NCI-H187 (cell line): ENCODE results near the gene KRT9.
"Not testable (repeated sequence)": the region's sequence is repeated elsewhere in the genome, so short reads cannot be mapped to it uniquely, and the experiment has no call there.

ENCODE experiments used
- DNase-seq, 2 experiments: peaks; one replicate each; lab custom pipeline; 2025; lab: John Stamatoyannopoulos, UW

The KRT9 gene

GRCh38 chr17:41571561-41572434 lies at the start of gene KRT9:
Gene KRT9, minus strand, starts transcription at chr17:41572059. Its CDS starts 67 bp downstream, at chr17:41571992.
- DNase-seq = no peak

GRCh38 chr17:41621435-41621817 lies 49.6 kb upstream of the KRT9 start:
- not testable (repeated sequence) for DNase-seq

DNA sequence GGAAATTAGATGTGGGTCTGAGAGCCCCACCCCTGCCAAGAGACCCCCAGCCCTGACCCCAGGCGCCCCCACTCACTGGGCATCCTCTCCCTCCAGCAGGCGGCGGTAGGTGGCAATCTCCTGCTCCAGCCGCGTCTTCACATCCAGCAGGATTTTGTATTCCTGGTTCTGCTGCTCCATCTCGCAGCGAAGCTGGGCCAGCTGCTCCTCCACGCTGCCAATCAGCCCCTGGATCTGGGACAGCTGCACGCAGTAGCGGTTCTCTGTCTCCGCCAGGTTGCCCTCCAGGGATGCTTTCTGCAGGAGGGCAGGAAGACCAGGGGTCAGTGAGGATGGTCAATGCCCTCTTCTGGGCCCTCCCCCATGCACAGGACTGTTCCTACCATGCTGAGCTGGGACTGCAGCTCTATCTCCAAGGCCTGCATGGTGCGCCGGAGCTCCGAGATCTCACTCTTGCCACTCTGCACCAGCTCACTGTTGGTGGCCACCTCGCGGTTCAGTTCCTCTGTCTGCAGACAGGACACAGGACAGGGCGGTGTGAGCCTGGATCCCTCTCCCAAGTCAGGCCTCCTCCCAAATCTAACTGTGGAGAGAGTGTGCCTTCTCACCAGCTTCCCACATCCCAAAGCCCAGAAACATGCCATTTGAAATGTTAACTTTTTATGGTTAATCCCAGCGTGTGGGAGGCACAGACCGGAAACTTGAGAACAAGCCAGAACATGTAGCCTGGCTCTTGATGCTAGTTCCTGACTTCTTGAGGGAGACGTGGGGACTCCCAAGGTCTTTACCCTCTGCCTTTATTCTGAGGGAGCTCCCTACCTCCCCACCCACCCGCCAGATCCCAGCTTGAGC lies 49.0 kb upstream of the KRT9 start:
- no peak for DNase-seq

- not testable (repeated sequence) for DNase-seq
Measured at GRCh38 chr17:41619927-41620582, 48.2 kb upstream of the KRT9 start.

DNA sequence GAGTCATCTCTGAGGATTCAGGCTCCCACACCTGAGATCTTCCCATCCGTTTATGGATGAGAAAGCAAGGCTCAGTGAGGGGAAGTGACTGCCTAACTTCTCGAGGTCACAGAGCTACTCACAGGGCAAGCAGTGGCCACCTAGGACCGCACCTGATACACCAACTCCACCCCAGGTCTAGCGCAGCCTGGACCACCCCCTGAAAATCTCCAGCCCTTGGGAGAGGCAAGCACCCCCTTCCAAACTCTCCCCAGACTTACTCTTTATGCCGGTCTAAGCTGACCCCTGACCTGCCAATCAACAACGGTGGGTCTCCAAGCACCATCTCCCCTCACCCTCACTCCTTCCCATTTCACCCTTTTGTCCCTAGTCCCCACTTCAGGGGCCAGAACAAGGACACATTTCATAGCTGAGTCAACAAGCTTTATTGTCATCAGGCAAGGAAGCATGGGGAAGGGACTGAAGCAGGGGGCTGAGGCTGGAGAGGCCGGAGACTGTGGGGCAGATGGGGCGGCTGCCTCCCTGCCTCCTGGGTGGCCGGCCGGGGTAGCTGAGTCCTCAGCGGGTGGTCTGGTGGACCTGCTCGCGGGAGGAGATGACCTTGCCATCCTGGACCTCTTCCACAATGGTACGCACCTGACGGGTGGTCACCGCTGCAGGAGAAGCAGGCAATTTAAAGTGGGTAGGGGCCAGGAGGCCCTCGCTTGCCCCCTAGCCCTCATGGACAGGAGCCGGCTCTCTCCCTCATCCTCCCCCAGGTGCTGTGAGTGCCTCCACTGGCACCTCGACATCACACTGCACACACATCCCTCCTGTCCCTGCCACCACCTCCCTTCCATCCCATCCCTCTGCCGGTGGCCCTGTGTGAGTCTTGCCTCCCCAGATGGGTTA lies 47.4 kb upstream of the KRT9 start:
- no peak for DNase-seq

DNA sequence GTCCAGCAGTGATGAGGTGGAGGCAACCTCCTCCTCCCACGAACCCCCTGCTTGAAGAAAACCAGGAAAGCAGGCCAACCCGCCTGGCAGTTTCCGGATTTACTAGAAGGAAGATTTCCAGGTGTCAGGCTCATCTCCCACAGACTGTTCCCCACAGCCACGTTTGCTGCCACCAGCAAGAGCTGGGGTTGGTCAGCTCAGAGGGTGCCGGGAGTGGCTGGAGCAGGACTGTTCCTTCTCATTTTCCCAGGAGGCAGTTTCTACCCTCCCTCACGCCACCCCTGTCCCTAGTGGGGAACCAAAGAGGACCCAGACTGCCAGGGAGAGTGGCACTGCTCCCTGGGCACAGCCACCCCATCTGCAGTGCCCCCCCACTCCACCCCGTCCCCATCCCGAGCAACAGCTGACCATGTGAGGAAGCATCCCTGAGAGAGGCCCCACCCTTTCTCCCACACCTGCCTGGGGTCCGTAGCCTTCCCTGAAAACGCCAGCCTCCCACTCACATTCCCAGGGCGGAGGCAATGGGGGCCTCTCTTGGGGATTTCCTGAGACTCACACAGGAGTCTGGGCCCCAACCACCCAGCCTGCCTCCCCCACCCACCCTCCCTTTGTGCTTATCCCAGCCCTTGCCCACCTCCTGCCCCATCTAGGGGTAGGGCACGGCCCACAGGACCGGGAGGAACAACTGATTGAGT lies 46.6 kb upstream of the KRT9 start:
- DNase-seq = no peak

GRCh38 chr17:41617698-41618097 lies 45.8 kb upstream of the KRT9 start:
- no peak for DNase-seq

DNA sequence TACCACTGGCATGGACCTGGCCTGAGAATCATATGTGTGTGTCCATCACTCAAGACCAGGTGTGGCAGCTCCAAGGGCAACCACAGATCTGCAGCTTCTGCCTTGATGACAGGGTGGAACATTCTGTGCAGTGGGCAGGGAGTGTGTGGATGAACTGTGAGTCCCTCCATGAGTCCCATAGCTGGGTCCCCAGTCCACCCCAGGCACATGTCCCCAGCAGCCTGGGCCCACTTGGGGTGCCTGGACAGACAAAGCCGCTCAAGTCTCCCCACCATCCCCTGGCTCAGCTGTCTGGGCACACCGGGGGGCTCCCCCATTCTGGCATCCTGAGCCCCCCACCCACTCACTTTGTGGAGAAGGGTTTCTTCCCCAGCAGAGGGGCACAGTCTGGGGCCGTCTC lies 45.3 kb upstream of the KRT9 start:
- DNase-seq = no peak

DNA sequence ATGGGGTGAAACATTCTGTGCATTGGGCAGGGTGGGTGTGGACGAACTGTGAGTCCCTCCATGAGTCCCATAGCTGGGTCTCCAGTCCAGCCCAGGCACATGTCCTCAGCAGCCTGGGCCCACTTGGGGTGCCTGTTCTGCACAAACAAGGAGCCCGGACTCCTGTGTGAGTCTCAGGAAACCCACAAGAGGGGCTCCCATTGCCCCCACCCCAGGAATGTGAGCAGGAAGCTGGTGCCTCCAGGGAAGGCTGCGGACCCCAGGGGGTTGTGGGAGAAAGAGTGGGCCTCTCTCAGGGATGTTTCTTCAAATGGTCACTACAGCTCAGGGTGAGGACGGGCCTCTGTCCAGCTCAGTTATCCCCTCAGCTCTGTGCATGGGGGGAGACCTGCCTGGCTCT lies 44.6 kb upstream of the KRT9 start:
- not testable (repeated sequence) for DNase-seq

DNA sequence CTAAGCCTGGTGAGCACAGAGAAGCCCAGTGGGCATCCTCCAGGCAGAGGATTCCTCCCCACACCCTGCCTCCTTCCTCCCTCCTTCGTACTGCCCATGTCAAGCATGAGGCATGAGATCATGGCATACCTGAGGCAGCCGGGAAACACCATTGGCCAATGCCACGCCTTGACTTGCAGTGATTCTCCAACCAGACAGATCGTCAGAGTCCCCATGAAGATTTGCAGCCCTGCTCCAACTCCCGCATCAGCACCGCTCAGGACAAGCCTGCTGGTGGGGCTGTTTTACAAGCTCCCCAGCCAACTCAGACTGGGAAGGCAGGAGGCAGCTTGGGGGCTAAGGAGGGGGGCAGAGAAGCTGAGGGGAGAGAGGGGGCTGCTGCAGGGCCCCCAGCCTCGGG lies 43.6 kb upstream of the KRT9 start:
- DNase-seq = no peak

GRCh38 chr17:41614767-41615166 lies 42.9 kb upstream of the KRT9 start:
- not testable (repeated sequence) for DNase-seq

- no peak for DNase-seq
Measured at GRCh38 chr17:41614098-41614497, 42.2 kb upstream of the KRT9 start.

GRCh38 chr17:41613277-41614082 lies 41.6 kb upstream of the KRT9 start:
- no peak for DNase-seq

DNA sequence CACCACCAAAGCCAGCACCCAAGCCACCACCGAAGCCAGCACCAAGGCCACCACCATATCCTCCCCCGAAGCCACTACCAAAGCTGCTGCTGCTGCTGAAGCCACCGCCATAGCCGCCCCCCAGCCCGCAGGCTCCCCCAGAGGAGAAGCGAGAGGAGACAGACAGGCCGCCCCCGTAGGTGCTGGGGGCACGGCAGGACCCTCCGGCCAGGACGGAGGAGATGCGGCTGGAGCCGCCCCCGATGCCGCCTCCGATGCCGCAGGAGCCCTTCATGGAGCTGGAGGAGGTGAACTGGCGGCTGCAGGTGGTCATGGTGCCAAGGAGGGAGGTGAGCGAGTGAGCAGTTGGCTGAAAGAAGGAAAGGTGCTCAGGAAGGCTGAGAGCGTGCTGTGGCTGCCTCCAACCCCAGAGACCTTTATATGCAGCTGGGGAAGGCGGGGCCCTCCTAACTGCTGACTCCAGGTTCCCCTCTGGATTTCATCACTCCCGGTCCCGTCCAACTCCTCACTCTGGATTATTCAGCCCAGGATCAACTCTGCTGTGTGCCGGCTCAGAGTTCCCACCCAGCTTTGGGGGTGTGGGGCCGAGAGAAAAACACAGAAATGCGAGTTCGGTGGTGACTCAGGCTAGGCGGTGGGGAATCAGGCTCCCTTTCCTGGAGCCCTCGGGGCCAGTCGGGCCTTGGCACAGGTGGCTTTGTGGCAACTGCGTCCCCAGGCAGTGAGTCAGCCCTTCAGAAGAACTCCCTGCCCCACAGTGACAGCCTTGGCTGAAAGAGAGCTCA lies 40.7 kb upstream of the KRT9 start, which contains the start of gene KRT16:
Gene KRT16, minus strand, starts transcription at position 392 of the 785 bp plus-strand sequence. Its CDS starts 79 bp downstream, at position 313.
- DNase-seq = not testable (repeated sequence)

- DNase-seq = no peak
Measured at GRCh38 chr17:41610965-41611640, 39.2 kb upstream of the KRT9 start.

DNA sequence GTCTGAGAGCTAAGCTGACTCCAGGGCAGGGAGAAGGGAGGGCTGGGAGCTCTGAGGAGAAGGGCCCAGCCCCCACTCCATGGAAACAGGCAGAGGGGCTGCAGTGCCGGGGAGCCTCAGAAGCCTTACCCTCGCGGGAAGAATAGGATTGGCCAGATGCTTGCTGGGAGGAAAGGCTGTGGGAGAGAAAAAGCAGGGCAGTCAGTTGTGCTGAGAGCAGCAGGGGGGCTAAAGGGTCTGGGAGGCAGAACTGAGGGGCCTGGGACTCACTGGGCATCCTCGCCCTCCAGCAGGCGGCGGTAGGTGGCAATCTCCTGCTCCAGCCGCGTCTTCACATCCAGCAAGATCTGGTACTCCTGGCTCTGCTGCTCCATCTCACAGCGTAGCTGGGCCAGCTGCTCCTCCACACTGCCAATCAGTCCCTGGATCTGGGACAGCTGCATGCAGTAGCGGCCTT lies 38.2 kb upstream of the KRT9 start:
- not testable (repeated sequence) for DNase-seq

DNA sequence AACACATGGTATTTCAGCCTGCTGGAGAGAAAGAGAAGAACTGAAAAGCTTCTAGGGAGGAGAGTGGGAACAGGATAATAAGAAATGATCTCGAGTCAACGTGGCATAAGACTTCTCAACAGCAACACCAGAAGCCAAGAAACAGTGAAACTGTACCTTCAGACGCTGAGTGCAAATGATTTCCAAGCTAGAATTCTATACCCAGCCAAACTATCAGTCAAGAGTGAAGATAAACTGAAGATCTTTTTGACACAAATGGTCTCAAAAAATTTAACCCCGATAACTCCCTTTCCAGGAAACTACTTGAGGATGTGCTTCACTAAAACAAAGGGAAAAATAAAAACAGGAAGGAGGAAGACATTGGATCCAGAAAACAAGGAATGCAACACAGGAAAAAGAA lies 35.1 kb upstream of the KRT9 start:
- not testable (repeated sequence) for DNase-seq

GRCh38 chr17:41602524-41602923 lies 30.7 kb upstream of the KRT9 start:
- no peak for DNase-seq
